Hepatocyte (in vitro differentiated cells): ENCODE data around the gene AP1S2. TPM values are rescaled to one million over a fixed set of nuclear protein-coding genes. Genes with fewer than 3 reads are reported as not detected.

ENCODE experiments used
- DNase-seq: peaks from one replicate; pipeline ENCODE4 v3.0.0-alpha.2; 2016; ENCODE audit warnings: low spot score
- H2AFZ ChIP-seq: fragments of 200-600 bp; sonication (generic); 2 replicates; pipeline ENCODE4 v1.6.0; 2016; ENCODE audit warnings: antibody characterized with exemption, mild to moderate bottlenecking
- H3K27ac ChIP-seq: fragments of 200-600 bp; sonication (generic); 2 replicates; pipeline ENCODE4 v1.5.1; 2016; ENCODE audit warnings: mild to moderate bottlenecking
- H3K27me3 ChIP-seq: fragments of 200-600 bp; sonication (generic); 2 replicates; pipeline ENCODE4 v1.6.1; 2016
- H3K36me3 ChIP-seq: fragments of 200-600 bp; sonication (generic); replicated peaks from 2 replicates; pipeline ENCODE4 v1.5.1; 2016; ENCODE audit warnings: low read depth; ENCODE audit not compliant: insufficient read depth
- H3K4me1 ChIP-seq: fragments of 200-600 bp; sonication (generic); 2 replicates; pipeline ENCODE4 v1.5.1; 2016; ENCODE audit warnings: mild to moderate bottlenecking, moderate library complexity; ENCODE audit not compliant: insufficient read depth
- H3K4me2 ChIP-seq: fragments of 200-600 bp; sonication (generic); 2 replicates; pipeline ENCODE4 v1.6.0; 2016
- H3K4me3 ChIP-seq: fragments of 200-600 bp; sonication (generic); 2 replicates; pipeline ENCODE4 v1.5.1; 2016; ENCODE audit warnings: mild to moderate bottlenecking
- H3K79me2 ChIP-seq: fragments of 200-600 bp; sonication (generic); 2 replicates; pipeline ENCODE4 v1.6.0; 2017; ENCODE audit warnings: mild to moderate bottlenecking
- H3K9me2 ChIP-seq: fragments of 200-600 bp; sonication (generic); replicated peaks from 2 replicates; pipeline ENCODE4 v1.6.0; 2017; ENCODE audit warnings: mild to moderate bottlenecking; ENCODE audit not compliant: insufficient read depth
- H3K9me3 ChIP-seq: fragments of 200-600 bp; sonication (generic); 2 replicates; pipeline ENCODE4 v1.5.1; 2016; ENCODE audit warnings: low read depth, mild to moderate bottlenecking
- H4K20me1 ChIP-seq: fragments of 200-600 bp; sonication (generic); 2 replicates; pipeline ENCODE4 v1.6.0; 2016; ENCODE audit warnings: mild to moderate bottlenecking; ENCODE audit not compliant: insufficient read depth, poor library complexity, severe bottlenecking
- EZH2 ChIP-seq: fragments of 200-600 bp; sonication (generic); IDR thresholded peaks from 2 replicates; pipeline ENCODE4 v1.6.1; 2016; ENCODE audit warnings: antibody characterized with exemption, mild to moderate bottlenecking, borderline replicate concordance
- EZH2phosphoT487 ChIP-seq: fragments of 200-600 bp; sonication (generic); IDR thresholded peaks from one replicate; pipeline ENCODE4 v1.6.1; 2018; ENCODE audit warnings: antibody characterized with exemption, mild to moderate bottlenecking, low read depth, moderate library complexity; ENCODE audit not compliant: unreplicated experiment, severe bottlenecking
- WGBS: methylation state at CpG from one replicate; pipeline ENCODE4 v1.1.6; 2016; ENCODE audit warnings: low lambda C conversion rate; ENCODE audit errors: missing lambda C conversion rate; 5-methylcytosine and 5-hydroxymethylcytosine counted together
- polyA plus RNA-seq: library from polyadenylated mRNA; unstranded; fragments of >200 nt; fragmentation: Nextera tagmentation; extraction: Ambion mirVana; gene quantifications from 2 replicates; pipeline ENCODE4 v1.2.1, GENCODE V29; 2016
- total RNA-seq: library from RNA; depleted of rRNA; stranded (reverse); fragments of >200 nt; gene quantifications from 2 replicates; pipeline ENCODE4 v1.2.3, GENCODE V29; 2014
- TF ChIP-seq, protein P1 (sequence below): fragments of 200-600 bp; sonication (generic); IDR thresholded peaks from 2 replicates; pipeline ENCODE4 v1.5.1; 2016; ENCODE audit warnings: antibody characterized with exemption, mild to moderate bottlenecking; ENCODE audit not compliant: poor library complexity

Gene AP1S2
- total and polyA plus RNA-seq, 2 experiments from 2014 or later = 29.0 to 69.2 TPM

DNA sequence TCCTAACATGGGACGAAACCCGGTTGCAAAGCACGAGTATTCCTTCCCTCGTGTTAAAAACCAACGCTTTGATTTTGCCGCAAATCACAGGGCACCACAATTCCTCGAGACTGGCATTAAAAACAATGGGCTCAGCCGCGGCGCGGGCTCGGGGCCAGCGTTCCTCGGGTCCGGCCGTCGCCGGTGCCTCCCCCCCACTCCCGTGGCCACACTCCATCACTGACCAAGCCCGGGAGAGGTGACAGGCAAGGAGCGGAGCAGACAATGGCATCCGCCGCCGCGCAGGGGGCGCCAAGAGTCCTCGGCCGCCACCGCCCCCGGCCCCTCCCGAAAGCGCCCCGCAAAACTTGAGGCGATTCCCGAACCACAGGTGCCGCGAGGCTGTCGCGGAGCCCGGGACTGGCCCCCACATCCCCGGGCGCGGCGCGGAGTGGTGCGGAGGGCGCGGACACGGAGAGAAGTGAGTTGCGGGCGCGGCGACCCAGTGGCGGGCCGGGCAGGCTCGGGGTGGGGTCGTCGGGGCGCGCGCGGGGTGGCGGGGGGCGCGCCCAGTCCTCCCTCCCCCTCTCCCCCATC is 445 bp downstream of the AP1S2 start:
- H3K27ac ChIP-seq = peak overlapping the region; percentile 79
- no peaks in the 10 kb centered on the region for H4K20me1 ChIP-seq
- peaks cover 24% of the 10 kb centered on the region for H3K79me2 ChIP-seq
- H3K4me3 ChIP-seq = peak overlapping the region; percentile 83
- H2AFZ ChIP-seq = peak overlapping the region; percentile 65
- under 1% methylated on average over 44 of the region's 65 CpGs for WGBS
- DNase-seq = peak; percentile 79
- H3K9me2 ChIP-seq = no peaks in the 10 kb centered on the region
- H3K27me3 ChIP-seq = no peaks in the 10 kb centered on the region
- TF ChIP-seq, protein P1, sequence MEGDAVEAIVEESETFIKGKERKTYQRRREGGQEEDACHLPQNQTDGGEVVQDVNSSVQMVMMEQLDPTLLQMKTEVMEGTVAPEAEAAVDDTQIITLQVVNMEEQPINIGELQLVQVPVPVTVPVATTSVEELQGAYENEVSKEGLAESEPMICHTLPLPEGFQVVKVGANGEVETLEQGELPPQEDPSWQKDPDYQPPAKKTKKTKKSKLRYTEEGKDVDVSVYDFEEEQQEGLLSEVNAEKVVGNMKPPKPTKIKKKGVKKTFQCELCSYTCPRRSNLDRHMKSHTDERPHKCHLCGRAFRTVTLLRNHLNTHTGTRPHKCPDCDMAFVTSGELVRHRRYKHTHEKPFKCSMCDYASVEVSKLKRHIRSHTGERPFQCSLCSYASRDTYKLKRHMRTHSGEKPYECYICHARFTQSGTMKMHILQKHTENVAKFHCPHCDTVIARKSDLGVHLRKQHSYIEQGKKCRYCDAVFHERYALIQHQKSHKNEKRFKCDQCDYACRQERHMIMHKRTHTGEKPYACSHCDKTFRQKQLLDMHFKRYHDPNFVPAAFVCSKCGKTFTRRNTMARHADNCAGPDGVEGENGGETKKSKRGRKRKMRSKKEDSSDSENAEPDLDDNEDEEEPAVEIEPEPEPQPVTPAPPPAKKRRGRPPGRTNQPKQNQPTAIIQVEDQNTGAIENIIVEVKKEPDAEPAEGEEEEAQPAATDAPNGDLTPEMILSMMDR = peak; percentile 50
- TF ChIP-seq EZH2 (no peak), EZH2phosphoT487 (no peak)
- H3K4me2 ChIP-seq = peak overlapping the region; percentile 84
- H3K36me3 ChIP-seq = no peaks in the 10 kb centered on the region
- no peaks in the 10 kb centered on the region for H3K9me3 ChIP-seq
- H3K4me1 ChIP-seq = peaks cover 6% of the 10 kb centered on the region

- no peaks in the 10 kb centered on the region for H3K36me3 ChIP-seq
- DNase-seq = peak; percentile 17
- peak overlapping the region; percentile 84 for H3K4me2 ChIP-seq
- H4K20me1 ChIP-seq = no peaks in the 10 kb centered on the region
- peak overlapping the region; percentile 79 for H3K27ac ChIP-seq
- peak overlapping the region; percentile 83 for H3K4me3 ChIP-seq
- H3K27me3 ChIP-seq = no peaks in the 10 kb centered on the region
- H3K9me3 ChIP-seq = no peaks in the 10 kb centered on the region
- H3K4me1 ChIP-seq = peaks cover 12% of the 10 kb centered on the region
- peak overlapping the region; percentile 65 for H2AFZ ChIP-seq
- TF ChIP-seq EZH2phosphoT487 = no peak
- TF ChIP-seq, protein P1 = no peak
- no peak for TF ChIP-seq EZH2
- H3K79me2 ChIP-seq = peaks cover 24% of the 10 kb centered on the region
- WGBS = 4% methylated on average over 14 of the region's 14 CpGs
- H3K9me2 ChIP-seq = no peaks in the 10 kb centered on the region
Observed at GRCh38 chrX:15853586-15854079, 980 bp downstream of the AP1S2 start.

GRCh38 chrX:15849555-15849954 is 5.1 kb downstream of the AP1S2 start:
- peaks cover 32% of the 10 kb centered on the region for H3K79me2 ChIP-seq
- no peak overlapping the region for H3K4me2 ChIP-seq

More at GRCh38 chrX:15849555-15849954, 5.1 kb downstream of the AP1S2 start:
- TF ChIP-seq EZH2phosphoT487 = no peak
- TF ChIP-seq, protein P1 = peak; percentile 40
- H2AFZ ChIP-seq = no peak overlapping the region
- H3K27ac ChIP-seq = no peak overlapping the region
- H3K27me3 ChIP-seq = no peaks in the 10 kb centered on the region
- peak; percentile 22 for DNase-seq
- no peaks in the 10 kb centered on the region for H3K9me3 ChIP-seq
- H3K4me3 ChIP-seq = no peak overlapping the region
- H4K20me1 ChIP-seq = no peaks in the 10 kb centered on the region
- H3K4me1 ChIP-seq = peaks cover 11% of the 10 kb centered on the region
- no peaks in the 10 kb centered on the region for H3K9me2 ChIP-seq
- WGBS = 66% methylated on average over 5 of the region's 5 CpGs
- H3K36me3 ChIP-seq = no peaks in the 10 kb centered on the region
